HEK293T (cell line): ENCODE data around the gene SARNP.

Source experiments
- CTCF ChIA-PET: fragments of 350-600 bp; formaldehyde crosslinking; extraction: SDS; loops from one replicate; lab custom pipeline; 2021; ENCODE audit warnings: antibody characterized with exemption, inconsistent platforms; lab: Yijun Ruan, JAX
- POLR2A ChIA-PET: fragments of 350-600 bp; formaldehyde crosslinking; extraction: SDS; loops from one replicate; lab custom pipeline; 2020; ENCODE audit warnings: antibody characterized with exemption, inconsistent platforms; lab: Yijun Ruan, JAX
- DNase-seq: peaks from one replicate; pipeline ENCODE4 v3.0.0; 2012; ENCODE audit warnings: mixed read lengths; ENCODE audit errors: extremely low spot score
- ARNT ChIP-seq: fragments of 450-650 bp; IDR thresholded peaks from 2 replicates; pipeline ENCODE4 v1.6.1; 2017; ENCODE audit warnings: mild to moderate bottlenecking
- BHLHE40 ChIP-seq: fragments of 450-650 bp; IDR thresholded peaks from 2 replicates; pipeline ENCODE4 v1.6.1; 2016; ENCODE audit warnings: mild to moderate bottlenecking, moderate library complexity, borderline replicate concordance
- CTBP1 ChIP-seq: fragments of 450-650 bp; IDR thresholded peaks from 2 replicates; pipeline ENCODE4 v1.6.1; 2016; ENCODE audit warnings: borderline replicate concordance
- FOXA1 ChIP-seq: fragments of 450-650 bp; IDR thresholded peaks from 2 replicates; pipeline ENCODE4 v1.6.1; 2016; ENCODE audit warnings: mild to moderate bottlenecking
- FOXK2 ChIP-seq: fragments of 450-650 bp; IDR thresholded peaks from 2 replicates; pipeline ENCODE4 v1.6.1; 2016; ENCODE audit warnings: mild to moderate bottlenecking
- FOXM1 ChIP-seq: fragments of 450-650 bp; IDR thresholded peaks from 2 replicates; pipeline ENCODE4 v1.6.1; 2017; ENCODE audit warnings: mild to moderate bottlenecking, borderline replicate concordance
- HDGF ChIP-seq: fragments of 450-650 bp; IDR thresholded peaks from 2 replicates; pipeline ENCODE4 v1.6.1; 2017; ENCODE audit warnings: antibody characterized with exemption, borderline replicate concordance
- L3MBTL2 ChIP-seq: fragments of 450-650 bp; conservative IDR thresholded peaks from 2 replicates; pipeline ENCODE4 v1.6.1; 2016; ENCODE audit warnings: mild to moderate bottlenecking
- LEF1 ChIP-seq: fragments of 450-650 bp; IDR thresholded peaks from 2 replicates; pipeline ENCODE4 v1.6.1; 2017; ENCODE audit warnings: mild to moderate bottlenecking, borderline replicate concordance
- NFRKB ChIP-seq: fragments of 450-650 bp; IDR thresholded peaks from 2 replicates; pipeline ENCODE4 v1.6.1; 2016; ENCODE audit warnings: mild to moderate bottlenecking, moderate library complexity
- SP1 ChIP-seq: fragments of 450-650 bp; IDR thresholded peaks from 2 replicates; pipeline ENCODE4 v1.6.1; 2017
- SUZ12 ChIP-seq: fragments of 450-650 bp; IDR thresholded peaks from 2 replicates; pipeline ENCODE4 v1.6.1; 2016; ENCODE audit warnings: mild to moderate bottlenecking
- TARDBP ChIP-seq: fragments of 450-650 bp; IDR thresholded peaks from 2 replicates; pipeline ENCODE4 v1.6.1; 2016
- TF ChIP-seq, protein P1 (sequence below): fragments of 450-650 bp; IDR thresholded peaks from 2 replicates; pipeline ENCODE4 v1.6.1; 2016

Gene SARNP

DNA sequence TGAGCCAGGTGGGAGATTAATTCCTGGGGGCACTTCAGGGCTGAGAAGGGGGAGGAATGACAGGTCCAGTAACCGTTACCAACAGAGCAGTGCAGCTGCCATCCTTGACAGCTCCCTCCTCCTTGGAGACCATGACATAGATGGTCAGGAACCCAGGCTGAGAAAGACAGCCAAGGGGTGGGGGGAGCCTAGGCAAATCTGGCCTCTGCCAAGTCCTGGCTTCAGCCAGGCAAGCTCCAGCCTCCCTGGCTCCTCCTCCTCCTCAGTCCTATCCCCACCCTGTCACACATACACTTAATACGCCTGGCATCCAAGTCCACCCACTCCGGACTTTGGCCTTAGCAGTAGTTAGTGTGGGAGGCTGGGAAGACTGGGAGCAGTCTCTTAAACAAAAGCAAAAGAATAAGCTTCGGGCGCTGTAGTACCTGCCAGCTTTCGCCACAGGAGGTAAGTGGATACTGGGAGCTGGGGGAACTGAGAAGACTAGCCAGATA, 97.4 kb downstream of the SARNP start, which contains the start of gene RDH5:
Gene RDH5 (plus strand): TSS at position 323 of the 494 bp plus-strand sequence. CDS start 792 bp downstream, outside the sequence.
- DNase-seq = no peak
- CTCF ChIA-PET = interaction anchor here (0.8 to 1.6 kb wide), 3 partner anchors 10 to 64 kb away, joined by 3 to 9 read pairs (median 3); a partner anchor contains a TSS
- TF ChIP-seq HDGF (no peak), FOXM1 (no peak), FOXK2 (no peak), BHLHE40 (no peak)
- POLR2A ChIA-PET = interaction anchor here (0.8 to 5.4 kb wide), 6 partner anchors 9 to 109 kb away, joined by 3 to 30 read pairs (median 3); partner anchors contain the start of genes CD63 and DNAJC14

DNA sequence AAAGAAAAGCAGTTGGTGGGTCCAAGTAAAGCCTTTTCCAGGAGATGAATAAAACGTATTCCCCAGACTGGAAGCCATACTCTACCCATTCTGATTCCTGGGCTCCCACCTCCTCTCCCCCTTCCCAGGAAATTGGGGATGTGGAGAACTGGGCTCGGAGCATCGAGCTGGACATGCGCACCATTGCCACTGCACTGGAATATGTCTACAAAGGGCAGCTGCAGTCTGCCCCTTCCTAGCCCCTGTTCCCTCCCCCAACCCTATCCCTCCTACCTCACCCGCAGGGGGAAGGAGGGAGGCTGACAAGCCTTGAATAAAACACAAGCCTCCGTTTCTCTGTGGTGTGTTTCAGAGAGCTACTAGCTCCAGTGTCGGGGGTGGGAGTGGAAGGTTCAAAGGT, 98.2 kb downstream of the SARNP start:
- ChIA-PET POLR2A (interaction anchor here (1.1 to 5.4 kb wide), 3 partner anchors 10 to 110 kb away, joined by 3 to 30 read pairs (median 6); partner anchors contain the start of genes CD63 and DNAJC14), CTCF (interaction anchor here (0.6 to 0.9 kb wide), 3 partner anchors 9 to 63 kb away, joined by 3 read pairs; partner anchors contain the start of gene ITGA7)
- DNase-seq = no peak
- no peak for TF ChIP-seq ARNT
- no peak for TF ChIP-seq BHLHE40
- TF ChIP-seq SUZ12 = no peak
- TF ChIP-seq NFRKB = no peak
- no peak for TF ChIP-seq FOXA1
- no peak for TF ChIP-seq TARDBP

DNA sequence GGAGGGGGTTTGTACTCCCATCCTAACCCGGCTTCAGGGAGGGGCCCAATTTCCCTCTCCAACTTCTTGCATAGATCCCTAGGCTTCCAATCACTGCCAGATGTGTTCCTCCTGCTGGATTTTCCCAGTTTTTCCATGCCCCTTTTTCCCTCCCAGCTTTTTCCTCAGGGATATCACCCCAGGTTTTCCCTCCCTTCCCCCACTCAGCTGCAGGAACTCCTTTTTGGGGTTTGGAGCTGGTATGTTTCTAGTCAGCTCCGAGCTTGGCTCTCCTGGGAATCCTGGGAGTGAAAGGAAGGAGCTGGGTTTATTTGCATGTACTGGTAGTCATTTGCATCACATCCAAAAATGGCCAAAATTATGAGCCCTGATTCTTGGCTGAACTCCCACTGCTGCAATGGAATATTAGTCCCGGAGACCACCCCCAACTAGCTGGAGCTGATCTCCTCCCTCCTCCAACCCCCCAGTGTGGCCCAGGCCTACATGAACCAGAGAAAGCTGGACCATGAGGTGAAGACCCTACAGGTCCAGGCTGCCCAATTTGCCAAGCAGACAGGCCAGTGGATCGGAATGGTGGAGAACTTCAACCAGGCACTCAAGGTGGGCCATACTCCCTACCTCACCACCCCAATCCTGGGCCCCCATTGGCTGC, 98.8 kb downstream of the SARNP start:
- TF ChIP-seq HDGF (no peak), LEF1 (no peak), CTBP1 (no peak), SP1 (no peak), TARDBP (no peak), FOXM1 (no peak)
- POLR2A ChIA-PET = interaction anchor here (1.6 to 5.4 kb wide), 2 partner anchors 11 to 37 kb away, joined by 6 to 30 read pairs; partner anchors contain the start of gene CD63
- no peak for DNase-seq
- CTCF ChIA-PET = interaction anchor here (0.6 to 3.7 kb wide), 2 partner anchors 11 to 19 kb away, joined by 3 to 17 read pairs; partner anchors contain the start of gene ITGA7

DNA sequence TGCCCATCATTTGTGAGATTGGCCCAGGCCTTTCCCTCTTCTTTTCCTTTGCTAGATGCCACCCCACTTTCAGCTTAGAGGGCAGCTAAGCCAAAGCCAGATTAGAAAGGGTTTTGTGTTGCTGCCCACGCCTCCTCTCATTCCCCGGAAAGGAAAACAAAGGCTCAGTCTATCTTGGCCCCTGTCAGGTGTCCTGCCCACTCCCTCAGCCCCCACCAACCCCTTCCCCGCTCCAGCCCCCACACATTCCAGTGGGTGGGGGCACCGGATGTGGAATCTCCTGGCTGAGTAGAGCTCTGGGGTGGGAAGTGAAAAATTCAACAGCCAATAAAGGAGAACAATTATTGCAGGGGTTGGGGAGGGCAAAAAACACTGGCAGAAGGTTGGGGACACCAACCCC, 99.5 kb downstream of the SARNP start:
- ChIA-PET CTCF (interaction anchor here (1.2 to 3.7 kb wide), 2 partner anchors 12 to 20 kb away, joined by 3 to 17 read pairs; no protein-coding TSS in a partner anchor), POLR2A (interaction anchor here (3.0 to 5.4 kb wide), 2 partner anchors 11 to 12 kb away, joined by 18 to 30 read pairs; partner anchors contain the start of gene CD63)
- TF ChIP-seq BHLHE40 = no peak
- TF ChIP-seq L3MBTL2 = no peak
- TF ChIP-seq FOXM1 = no peak
- TF ChIP-seq FOXA1 = no peak
- TF ChIP-seq, protein P1, sequence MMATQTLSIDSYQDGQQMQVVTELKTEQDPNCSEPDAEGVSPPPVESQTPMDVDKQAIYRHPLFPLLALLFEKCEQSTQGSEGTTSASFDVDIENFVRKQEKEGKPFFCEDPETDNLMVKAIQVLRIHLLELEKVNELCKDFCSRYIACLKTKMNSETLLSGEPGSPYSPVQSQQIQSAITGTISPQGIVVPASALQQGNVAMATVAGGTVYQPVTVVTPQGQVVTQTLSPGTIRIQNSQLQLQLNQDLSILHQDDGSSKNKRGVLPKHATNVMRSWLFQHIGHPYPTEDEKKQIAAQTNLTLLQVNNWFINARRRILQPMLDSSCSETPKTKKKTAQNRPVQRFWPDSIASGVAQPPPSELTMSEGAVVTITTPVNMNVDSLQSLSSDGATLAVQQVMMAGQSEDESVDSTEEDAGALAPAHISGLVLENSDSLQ = no peak
- TF ChIP-seq HDGF = no peak
- no peak for DNase-seq

DNA sequence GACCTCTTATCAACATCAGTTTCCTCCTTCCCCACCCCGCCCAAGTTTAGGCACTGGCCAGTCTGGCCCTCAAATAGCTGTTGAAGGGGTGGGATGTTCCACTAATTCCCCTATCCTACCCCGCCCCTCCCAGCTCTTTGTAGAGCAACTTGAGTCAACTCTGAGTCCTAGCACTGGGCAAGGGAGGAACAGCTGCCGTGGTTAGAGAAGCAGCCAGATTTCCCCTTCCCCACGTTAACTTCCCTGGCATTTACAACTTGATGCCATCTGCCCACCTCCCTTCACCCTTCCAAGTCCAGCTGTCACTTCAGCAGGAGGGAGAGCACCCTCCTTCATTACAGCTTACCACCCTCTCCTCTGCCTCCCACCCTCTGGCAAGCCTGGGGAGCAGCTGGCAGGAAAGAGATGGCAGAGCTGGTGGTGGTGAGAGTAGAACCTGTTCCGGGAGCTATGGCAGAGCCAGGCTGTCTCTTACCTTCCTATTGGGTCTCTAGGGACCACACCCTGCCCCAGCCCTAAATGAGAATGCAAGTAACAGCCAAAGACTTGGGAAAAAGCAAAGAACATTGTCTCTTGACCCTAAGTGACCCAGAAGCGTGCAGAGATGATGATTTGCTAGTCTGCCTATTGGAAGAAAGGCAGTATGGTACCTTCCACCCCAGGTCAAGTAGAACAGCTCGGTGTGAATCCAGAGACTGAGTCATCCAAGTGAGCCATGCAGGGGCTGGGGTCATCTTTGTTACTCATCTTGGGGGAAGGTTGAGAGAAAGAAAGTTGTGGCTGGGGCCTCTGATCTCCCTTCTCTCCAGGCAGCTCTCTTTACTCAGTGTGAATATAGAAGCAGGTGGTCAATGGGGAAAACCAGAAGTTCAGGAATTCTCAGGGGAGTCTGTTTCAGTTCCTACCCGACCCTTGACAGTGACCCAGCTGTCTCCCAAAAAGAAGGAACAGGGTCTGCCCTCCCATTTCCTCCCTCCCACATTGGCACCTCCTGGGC, 100.2 kb downstream of the SARNP start:
- POLR2A ChIA-PET = interaction anchor here (0.6 to 5.4 kb wide), 5 partner anchors 11 to 471 kb away, joined by 3 to 30 read pairs (median 3); partner anchors contain the start of gene CD63
- DNase-seq = no peak
- TF ChIP-seq, protein P1 = no peak
- TF ChIP-seq FOXM1 (no peak), FOXA1 (no peak)
- CTCF ChIA-PET = interaction anchor here (1.2 to 3.7 kb wide), 3 partner anchors 8 to 20 kb away, joined by 3 to 17 read pairs (median 10); no protein-coding TSS in a partner anchor

DNA sequence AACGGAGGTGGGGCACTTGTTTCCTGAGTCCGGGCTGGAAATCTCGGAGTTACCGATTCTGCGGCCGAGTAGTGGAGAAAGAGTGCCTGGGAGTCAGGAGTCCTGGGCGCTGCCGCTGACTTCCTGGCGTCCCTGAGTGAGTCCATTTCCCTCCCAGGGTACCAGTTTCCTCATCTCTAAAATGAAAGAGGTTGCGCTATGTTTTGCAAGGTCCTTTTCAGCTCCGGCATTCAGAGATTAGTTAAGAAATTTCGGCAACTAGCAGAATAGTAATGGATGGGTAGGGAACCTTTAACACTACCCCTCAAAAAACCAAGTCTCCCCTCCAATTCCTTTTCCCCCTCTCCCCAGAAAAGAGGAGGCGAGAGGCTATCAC, 101.0 kb downstream of the SARNP start:
- DNase-seq = no peak
- no peak for TF ChIP-seq FOXM1
- no peak for TF ChIP-seq CTBP1
- TF ChIP-seq ARNT = no peak
- ChIA-PET CTCF (interaction anchor here (1.6 to 3.7 kb wide), 3 partner anchors 8 to 21 kb away, joined by 6 to 17 read pairs (median 10); no protein-coding TSS in a partner anchor), POLR2A (interaction anchor here (0.9 to 5.4 kb wide), 6 partner anchors 8 to 35 kb away, joined by 3 to 30 read pairs (median 6); partner anchors contain the start of gene CD63)
